Dendritic cell treated with granulocyte-macrophage colony-stimulating factor and Interleukin-4, amounts not matched to agents 40 ng/mL and 50 ng/mL, for 4 days (primary cell): ENCODE data around the gene RIN3.
"Not testable (repeated sequence)": the region's sequence is repeated elsewhere in the genome, so short reads cannot be mapped to it uniquely, and the experiment has no call there.

Experiments used
- H3K27ac Mint-ChIP-seq: one replicate; pipeline ENCODE4 v1.8.0; 2022; ENCODE audit warnings: mild to moderate bottlenecking, mixed read lengths
- H3K27me3 Mint-ChIP-seq: one replicate; pipeline ENCODE4 v1.8.0; 2022; ENCODE audit warnings: mild to moderate bottlenecking, mixed read lengths
- H3K36me3 Mint-ChIP-seq: one replicate; pipeline ENCODE4 v1.8.0; 2022; ENCODE audit warnings: low read depth, mixed read lengths
- H3K4me1 Mint-ChIP-seq: one replicate; pipeline ENCODE4 v1.8.0; 2022; ENCODE audit warnings: low read depth, mixed read lengths
- H3K4me3 Mint-ChIP-seq: one replicate; pipeline ENCODE4 v1.8.0; 2022; ENCODE audit warnings: mild to moderate bottlenecking, moderate library complexity, mixed read lengths
- H3K9me3 Mint-ChIP-seq: one replicate; pipeline ENCODE4 v1.8.0; 2022; ENCODE audit warnings: mixed read lengths
- intact Hi-C: fragments of 100-400 bp; cut with micrococcal nuclease; formaldehyde crosslinking; loops from one replicate; pipeline ENCODE4 v1.15.0; 2022

Gene RIN3

GRCh38 chr14:92701826-92702225 is 188.2 kb downstream of the RIN3 start:
- intact Hi-C loops, result loop anchor here (5.0 kb wide), 1 partner anchor 90 kb away; the partner anchor contains the start of gene GOLGA5
- no peaks in the 10 kb centered on the region for H3K27me3 Mint-ChIP-seq
- peaks cover 85% of the 10 kb centered on the region for H3K4me1 Mint-ChIP-seq
- H3K27ac Mint-ChIP-seq, result peak overlapping the region; percentile 91
- peaks cover 41% of the 10 kb centered on the region for H3K36me3 Mint-ChIP-seq
- no peak overlapping the region for H3K4me3 Mint-ChIP-seq
- H3K9me3 Mint-ChIP-seq, result no peaks in the 10 kb centered on the region

GRCh38 chr14:92702441-92702918 is 188.9 kb downstream of the RIN3 start:
- H3K36me3 Mint-ChIP-seq, result peaks cover 48% of the 10 kb centered on the region
- intact Hi-C loops, result loop anchor here (5.0 kb wide), 1 partner anchor 90 kb away; the partner anchor contains the start of gene GOLGA5
- H3K27me3 Mint-ChIP-seq, result no peaks in the 10 kb centered on the region
- no peaks in the 10 kb centered on the region for H3K9me3 Mint-ChIP-seq
- peak overlapping the region; percentile 91 for H3K27ac Mint-ChIP-seq
- no peak overlapping the region for H3K4me3 Mint-ChIP-seq
- peaks cover 84% of the 10 kb centered on the region for H3K4me1 Mint-ChIP-seq

- H3K27me3 Mint-ChIP-seq, result no peaks in the 10 kb centered on the region
- peaks cover 58% of the 10 kb centered on the region for H3K36me3 Mint-ChIP-seq
- H3K27ac Mint-ChIP-seq, result peak overlapping the region; percentile 91
- H3K4me3 Mint-ChIP-seq, result peak overlapping the region; percentile 58
- H3K4me1 Mint-ChIP-seq, result peaks cover 74% of the 10 kb centered on the region
- intact Hi-C loops, result loop anchor here (5.0 kb wide), 1 partner anchor 89 kb away; the partner anchor contains the start of gene GOLGA5
- H3K9me3 Mint-ChIP-seq, result no peaks in the 10 kb centered on the region
Observed at GRCh38 chr14:92703516-92703915, 189.9 kb downstream of the RIN3 start.

GRCh38 chr14:92704036-92704804 is 190.6 kb downstream of the RIN3 start:
- peak overlapping the region; percentile 56 for H3K4me3 Mint-ChIP-seq
- peaks cover 73% of the 10 kb centered on the region for H3K4me1 Mint-ChIP-seq
- peak overlapping the region; percentile 91 for H3K27ac Mint-ChIP-seq

GRCh38 chr14:92704821-92705220 is 191.2 kb downstream of the RIN3 start:
- no peaks in the 10 kb centered on the region for H3K9me3 Mint-ChIP-seq
- peak overlapping the region; percentile 91 for H3K27ac Mint-ChIP-seq
- intact Hi-C loops, result loop anchor here (5.0 kb wide), 1 partner anchor 87 kb away; the partner anchor contains the start of gene GOLGA5
- H3K27me3 Mint-ChIP-seq, result no peaks in the 10 kb centered on the region
- H3K4me1 Mint-ChIP-seq, result peaks cover 78% of the 10 kb centered on the region
- peak overlapping the region; percentile 56 for H3K4me3 Mint-ChIP-seq
- peaks cover 71% of the 10 kb centered on the region for H3K36me3 Mint-ChIP-seq

More at GRCh38 chr14:92704036-92704804, 190.6 kb downstream of the RIN3 start:
- no peaks in the 10 kb centered on the region for H3K27me3 Mint-ChIP-seq
- peaks cover 65% of the 10 kb centered on the region for H3K36me3 Mint-ChIP-seq
- intact Hi-C loops, result loop anchor here (5.0 kb wide), 1 partner anchor 88 kb away; the partner anchor contains the start of gene GOLGA5
- H3K9me3 Mint-ChIP-seq, result no peaks in the 10 kb centered on the region

GRCh38 chr14:92706386-92706785 is 192.8 kb downstream of the RIN3 start:
- peaks cover 87% of the 10 kb centered on the region for H3K36me3 Mint-ChIP-seq
- no peaks in the 10 kb centered on the region for H3K9me3 Mint-ChIP-seq
- intact Hi-C loops, result no loop called here
- no peak overlapping the region for H3K4me3 Mint-ChIP-seq
- peaks cover 67% of the 10 kb centered on the region for H3K4me1 Mint-ChIP-seq
- H3K27ac Mint-ChIP-seq, result peak overlapping the region; percentile 91
- H3K27me3 Mint-ChIP-seq, result no peaks in the 10 kb centered on the region

GRCh38 chr14:92709340-92710000 is 195.9 kb downstream of the RIN3 start:
- no peak overlapping the region for H3K4me3 Mint-ChIP-seq
- peaks cover 100% of the 10 kb centered on the region for H3K36me3 Mint-ChIP-seq
- intact Hi-C loops, result no loop called here
- H3K4me1 Mint-ChIP-seq, result peaks cover 38% of the 10 kb centered on the region
- H3K27me3 Mint-ChIP-seq, result no peaks in the 10 kb centered on the region
- H3K9me3 Mint-ChIP-seq, result no peaks in the 10 kb centered on the region
- H3K27ac Mint-ChIP-seq, result no peak overlapping the region

- intact Hi-C loops, result loop anchor here (5.0 kb wide), 1 partner anchor 37 kb away; the partner anchor contains the start of gene LGMN
- H3K27me3 Mint-ChIP-seq, result no peaks in the 10 kb centered on the region
- no peak overlapping the region for H3K27ac Mint-ChIP-seq
- H3K9me3 Mint-ChIP-seq, result no peaks in the 10 kb centered on the region
- peaks cover 100% of the 10 kb centered on the region for H3K36me3 Mint-ChIP-seq
- no peak overlapping the region for H3K4me3 Mint-ChIP-seq
- peaks cover 38% of the 10 kb centered on the region for H3K4me1 Mint-ChIP-seq
Observed at GRCh38 chr14:92710001-92710341, 196.4 kb downstream of the RIN3 start.

GRCh38 chr14:92711976-92712653 is 198.5 kb downstream of the RIN3 start:
- Mint-ChIP-seq H3K27me3 (no peaks in the 10 kb centered on the region), H3K4me1 (peaks cover 18% of the 10 kb centered on the region), H3K4me3 (no peak overlapping the region), H3K36me3 (peaks cover 99% of the 10 kb centered on the region), H3K27ac (no peak overlapping the region), H3K9me3 (no peaks in the 10 kb centered on the region)
- intact Hi-C loops, result loop anchor here (5.0 kb wide), 1 partner anchor 35 kb away; the partner anchor contains the start of gene LGMN

GRCh38 chr14:92712654-92713051 is 199.1 kb downstream of the RIN3 start:
- no peak overlapping the region for H3K27ac Mint-ChIP-seq
- peaks cover 18% of the 10 kb centered on the region for H3K4me1 Mint-ChIP-seq
- peaks cover 2% of the 10 kb centered on the region for H3K27me3 Mint-ChIP-seq
- H3K9me3 Mint-ChIP-seq, result no peaks in the 10 kb centered on the region
- intact Hi-C loops, result loop anchor here (5.0 kb wide), 1 partner anchor 35 kb away; the partner anchor contains the start of gene LGMN
- H3K36me3 Mint-ChIP-seq, result peaks cover 99% of the 10 kb centered on the region
- H3K4me3 Mint-ChIP-seq, result no peak overlapping the region

GRCh38 chr14:92714739-92715307 is 201.2 kb downstream of the RIN3 start:
- Mint-ChIP-seq H3K36me3 (peaks cover 99% of the 10 kb centered on the region), H3K27ac (peak overlapping the region; percentile 25), H3K4me1 (peaks cover 14% of the 10 kb centered on the region)
- H3K9me3 Mint-ChIP-seq, H3K4me3 Mint-ChIP-seq, H3K27me3 Mint-ChIP-seq: not testable (repeated sequence)
- intact Hi-C loops, result loop anchor here (1.0 to 5.0 kb wide), 2 partner anchors 32 to 68 kb away; partner anchors contain the start of gene LGMN

GRCh38 chr14:92716131-92716530 is 202.6 kb downstream of the RIN3 start:
- H3K9me3 Mint-ChIP-seq, result no peaks in the 10 kb centered on the region
- peaks cover 99% of the 10 kb centered on the region for H3K36me3 Mint-ChIP-seq
- intact Hi-C loops, result no loop called here
- peaks cover 14% of the 10 kb centered on the region for H3K4me1 Mint-ChIP-seq
- peaks cover 4% of the 10 kb centered on the region for H3K27me3 Mint-ChIP-seq
- H3K27ac Mint-ChIP-seq, result no peak overlapping the region
- H3K4me3 Mint-ChIP-seq, result no peak overlapping the region

GRCh38 chr14:92717571-92718042 is 204.0 kb downstream of the RIN3 start:
- H3K27ac Mint-ChIP-seq, result no peak overlapping the region
- peaks cover 97% of the 10 kb centered on the region for H3K36me3 Mint-ChIP-seq
- intact Hi-C loops, result no loop called here
- H3K4me1 Mint-ChIP-seq, result peaks cover 14% of the 10 kb centered on the region
- peaks cover 8% of the 10 kb centered on the region for H3K27me3 Mint-ChIP-seq
- H3K4me3 Mint-ChIP-seq, result no peak overlapping the region
- H3K9me3 Mint-ChIP-seq, result no peaks in the 10 kb centered on the region
